HG02610 (cell line): ENCODE results near the gene ATP6V1E1.
"Not testable (repeated sequence)": the region's sequence is repeated elsewhere in the genome, so short reads cannot be mapped to it uniquely, and the experiment has no call there.

Experiments used
- ATAC-seq: cut with Tn5 transposase; IDR thresholded peaks from one replicate; pipeline ENCODE4 v1.9.1; 2021; ENCODE audit warnings: mild to moderate bottlenecking, moderate library complexity; ENCODE audit not compliant: unreplicated experiment

The ATP6V1E1 gene

DNA sequence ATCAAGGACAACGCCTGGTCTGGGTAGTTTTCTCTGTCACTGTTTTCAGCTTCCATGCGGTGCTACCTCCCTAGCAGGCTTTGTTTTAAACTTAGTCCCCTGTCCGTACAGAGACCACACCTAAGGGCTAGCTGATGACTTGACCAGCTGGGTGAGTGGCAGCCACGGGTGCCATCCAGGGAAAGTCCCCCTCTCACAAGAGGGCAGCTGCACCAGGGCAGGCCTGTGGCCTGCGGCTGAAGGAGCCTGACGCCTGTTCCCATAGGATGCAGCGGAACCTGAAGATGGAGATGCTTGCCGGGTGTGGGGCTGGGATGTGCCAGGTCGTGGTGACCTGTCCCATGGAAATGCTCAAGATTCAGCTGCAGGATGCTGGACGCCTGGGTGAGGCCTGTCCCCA, 45.4 kb downstream of the ATP6V1E1 start:
- ATAC-seq: no peak

GRCh38 chr22:17581631-17582030, 46.9 kb downstream of the ATP6V1E1 start:
- ATAC-seq: no peak

GRCh38 chr22:17581056-17581455, 47.5 kb downstream of the ATP6V1E1 start:
- no peak for ATAC-seq

- no peak for ATAC-seq
Measured at GRCh38 chr22:17580441-17581031, 48.0 kb downstream of the ATP6V1E1 start.

GRCh38 chr22:17579535-17579981, 49.0 kb downstream of the ATP6V1E1 start:
- no peak for ATAC-seq

DNA sequence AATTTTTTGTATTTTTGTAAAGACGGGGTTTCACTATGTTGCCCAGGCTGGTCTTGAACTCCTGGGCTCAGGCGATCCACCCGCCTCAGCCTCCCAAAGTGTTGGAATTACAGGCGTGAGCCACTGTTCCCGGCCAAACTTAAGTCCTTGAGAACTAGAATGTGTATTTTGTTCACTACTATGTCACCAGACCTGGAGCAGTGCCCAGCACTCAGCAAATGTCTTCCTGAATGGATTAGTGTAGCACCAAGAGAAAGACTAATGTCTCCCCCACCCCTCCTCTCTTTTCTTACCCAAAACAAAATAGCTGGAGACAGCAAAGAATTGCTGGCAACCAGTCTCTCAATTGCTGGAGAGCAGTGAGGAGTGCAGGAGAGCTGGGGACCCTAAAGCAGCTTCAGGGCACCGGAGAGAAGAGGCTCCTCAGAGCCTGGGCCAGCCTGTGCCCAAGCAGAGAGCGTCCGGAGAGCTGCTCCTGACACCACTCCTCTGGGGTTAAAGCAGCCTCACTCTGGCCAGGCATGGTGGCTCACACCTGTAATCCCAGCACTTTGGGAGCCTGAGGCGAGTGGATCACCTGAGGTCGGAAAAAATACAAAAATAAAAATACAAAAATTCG, 50.3 kb downstream of the ATP6V1E1 start:
- ATAC-seq: no peak

GRCh38 chr22:17576470-17576869, 52.1 kb downstream of the ATP6V1E1 start:
- no peak for ATAC-seq

GRCh38 chr22:17575681-17576080, 52.9 kb downstream of the ATP6V1E1 start:
- ATAC-seq: no peak

GRCh38 chr22:17575151-17575550, 53.4 kb downstream of the ATP6V1E1 start:
- no peak for ATAC-seq

- no peak for ATAC-seq
Measured at GRCh38 chr22:17570851-17571631, 57.5 kb downstream of the ATP6V1E1 start.

DNA sequence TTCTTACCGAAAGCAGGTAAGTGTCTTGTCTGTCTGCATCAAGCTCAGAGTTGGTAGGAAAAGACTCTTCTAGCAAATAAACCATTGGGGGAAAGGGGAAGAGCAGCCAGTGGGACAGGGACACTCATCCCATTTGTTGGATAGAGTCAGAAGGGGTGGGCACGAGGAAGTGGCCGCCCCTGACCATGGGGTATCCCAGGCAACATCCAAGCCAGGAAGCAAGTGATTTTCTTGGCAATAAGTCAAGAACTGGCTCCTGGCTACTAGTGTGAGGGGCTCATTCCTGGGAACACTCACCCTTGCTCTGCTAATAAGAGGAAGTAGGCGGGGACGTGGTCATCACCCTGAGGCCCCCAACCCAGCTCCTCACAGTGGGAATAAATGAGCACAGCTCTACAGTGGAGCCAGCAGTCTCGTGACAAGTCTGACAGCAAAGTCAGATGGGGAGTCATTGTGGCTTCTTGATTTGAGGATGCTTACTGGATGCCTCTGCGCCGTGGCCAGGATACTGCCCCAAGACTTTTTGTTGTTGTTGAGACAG, 58.5 kb downstream of the ATP6V1E1 start:
- no peak for ATAC-seq

GRCh38 chr22:17566776-17567175, 61.8 kb downstream of the ATP6V1E1 start:
- ATAC-seq: no peak

GRCh38 chr22:17566016-17566687, 62.4 kb downstream of the ATP6V1E1 start:
- not testable (repeated sequence) for ATAC-seq

- ATAC-seq: no peak
Measured at GRCh38 chr22:17563936-17564391, 64.6 kb downstream of the ATP6V1E1 start.

DNA sequence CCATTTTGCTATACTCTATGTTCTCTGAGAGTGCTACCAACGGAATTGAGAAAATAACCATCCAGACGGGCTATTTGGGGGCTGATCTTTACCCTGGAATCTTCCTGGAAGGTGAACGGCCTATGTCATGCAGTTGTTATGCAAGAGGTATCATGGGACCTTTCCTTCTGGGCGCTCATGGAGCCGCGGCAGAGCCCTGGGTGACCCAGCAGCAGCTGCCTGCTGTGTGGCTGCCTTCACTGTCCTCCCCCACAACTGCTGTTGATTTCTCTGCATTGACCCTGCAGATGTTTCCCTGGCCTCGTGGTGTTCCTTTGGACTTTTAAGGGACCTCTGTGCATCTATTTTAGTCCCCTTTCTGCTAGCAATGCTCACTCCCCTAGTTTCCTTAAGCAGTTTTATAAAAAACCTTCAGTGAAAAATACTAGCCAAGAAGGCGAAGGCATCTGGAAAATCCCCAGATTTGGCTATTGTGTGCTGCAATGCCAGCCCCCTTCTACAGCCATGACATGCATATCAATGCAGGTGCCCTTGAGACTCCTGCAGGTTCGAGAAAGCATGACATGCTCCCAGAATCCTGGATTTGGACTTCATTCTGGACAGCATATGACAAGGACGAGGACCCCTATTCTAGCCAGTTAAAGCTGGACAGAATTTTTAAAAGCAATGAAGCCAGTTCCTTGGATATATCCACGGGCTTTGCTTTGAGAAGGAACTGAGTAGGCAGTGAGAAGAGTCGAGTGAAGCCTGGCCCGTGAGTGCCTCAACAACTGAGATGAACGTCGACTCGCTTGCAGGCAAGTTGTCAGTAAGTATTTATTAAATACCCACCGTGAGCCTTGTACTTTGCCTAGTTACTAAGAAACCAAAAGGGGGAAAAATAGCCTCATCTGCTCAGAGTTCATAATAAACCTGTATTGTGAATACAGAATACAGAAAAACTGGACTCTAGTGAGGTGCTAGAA, 65.4 kb downstream of the ATP6V1E1 start, which contains the start of gene SLC25A18:
TSS of gene SLC25A18 (plus strand) at position 593 of the 965 bp plus-strand sequence. CDS start 16,447 bp downstream, outside the sequence.
- no peak for ATAC-seq

DNA sequence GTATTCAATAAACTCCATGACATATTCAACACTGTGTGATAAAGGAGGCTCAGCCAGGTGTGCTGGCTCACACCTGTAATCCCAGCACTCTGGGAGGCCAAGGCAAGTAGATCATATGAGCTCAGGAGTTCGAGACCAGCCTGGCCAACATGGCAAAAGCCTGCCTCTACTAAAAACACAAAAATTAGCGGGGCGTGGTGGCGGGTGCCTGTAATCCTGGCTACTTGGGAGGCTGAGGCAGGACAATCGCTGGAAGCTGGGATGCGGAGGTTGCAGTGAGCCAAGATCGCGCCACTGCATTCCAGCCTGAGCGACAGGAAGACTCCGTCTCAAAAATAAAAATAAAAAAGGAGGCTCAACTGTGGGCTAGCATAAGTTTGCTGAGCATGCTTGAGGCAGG, 69.4 kb downstream of the ATP6V1E1 start:
- no peak for ATAC-seq

DNA sequence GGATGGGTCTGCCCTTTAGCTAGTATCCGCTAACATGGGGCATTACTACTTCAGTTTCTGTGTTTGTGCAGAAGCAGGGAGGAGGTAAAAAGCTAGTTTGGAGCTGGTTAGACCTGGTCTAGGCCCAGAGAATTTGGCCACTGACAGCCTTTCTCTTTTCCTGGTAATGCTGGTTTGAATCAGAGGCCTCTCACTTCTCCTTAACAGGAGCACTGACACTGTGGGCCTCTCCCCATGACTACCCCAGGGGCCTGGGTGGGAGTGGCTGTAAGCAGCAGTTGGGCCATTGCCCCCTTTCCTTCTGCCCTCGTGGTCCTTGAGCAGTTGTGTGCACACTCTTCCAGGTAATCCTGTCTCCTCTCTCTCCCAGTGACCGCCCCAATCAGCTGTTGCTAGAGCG, 73.7 kb downstream of the ATP6V1E1 start:
- ATAC-seq: no peak

- ATAC-seq: no peak
Measured at GRCh38 chr22:17552737-17553136, 75.8 kb downstream of the ATP6V1E1 start.

- no peak for ATAC-seq
Measured at GRCh38 chr22:17549655-17550054, 78.9 kb downstream of the ATP6V1E1 start.

DNA sequence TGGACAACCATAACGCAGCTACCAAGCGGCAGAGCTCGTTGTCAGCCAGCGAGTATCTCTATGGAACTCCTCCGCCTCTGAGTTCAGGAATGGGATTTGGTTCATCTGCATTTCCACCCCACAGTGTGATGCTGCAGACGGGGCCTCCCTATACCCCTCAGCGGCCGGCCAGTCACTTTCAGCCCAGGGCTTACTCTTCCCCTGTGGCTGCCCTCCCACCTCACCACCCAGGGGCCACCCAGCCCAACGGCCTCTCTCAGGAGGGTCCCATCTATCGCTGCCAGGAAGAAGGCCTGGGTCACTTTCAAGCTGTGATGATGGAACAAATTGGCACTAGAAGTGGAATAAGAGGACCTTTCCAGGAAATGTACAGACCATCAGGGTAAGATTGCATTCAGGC, 79.4 kb downstream of the ATP6V1E1 start:
- no peak for ATAC-seq
